KMS-11 (cell line): ENCODE data around the gene PLA2G4A.

Experiments
- H2AFZ ChIP-seq: fragments of 200-600 bp; sonication (generic); 2 replicates; pipeline ENCODE4 v1.6.1; 2016; ENCODE audit warnings: antibody characterized with exemption, mixed run types, low read depth
- H3K27ac ChIP-seq: fragments of 200-600 bp; sonication (generic); 2 replicates; pipeline ENCODE4 v1.6.1; 2016; ENCODE audit warnings: mild to moderate bottlenecking, mixed run types
- H3K27me3 ChIP-seq: fragments of 200-600 bp; sonication (generic); 2 replicates; pipeline ENCODE4 v1.6.1; 2017; ENCODE audit warnings: mild to moderate bottlenecking, low read depth, mixed run types, moderate library complexity; ENCODE audit not compliant: insufficient read depth
- H3K36me3 ChIP-seq: fragments of 200-600 bp; sonication (generic); 2 replicates; pipeline ENCODE4 v1.6.1; 2017; ENCODE audit warnings: mild to moderate bottlenecking, mixed run types; ENCODE audit not compliant: insufficient read depth
- H3K4me1 ChIP-seq: fragments of 200-600 bp; sonication (generic); 2 replicates; pipeline ENCODE4 v1.6.1; 2016; ENCODE audit warnings: mild to moderate bottlenecking, low read depth, mixed run types; ENCODE audit not compliant: poor library complexity, severe bottlenecking
- H3K4me2 ChIP-seq: fragments of 200-600 bp; sonication (generic); 2 replicates; pipeline ENCODE4 v1.7.0; 2016; ENCODE audit warnings: mild to moderate bottlenecking, mixed run types
- H3K4me3 ChIP-seq: fragments of 200-600 bp; sonication (generic); IDR thresholded peaks from 2 replicates; pipeline ENCODE4 v1.6.1; 2017; ENCODE audit warnings: low read depth, low read length, mixed read lengths; ENCODE audit not compliant: insufficient read depth
- H3K79me2 ChIP-seq: fragments of 200-600 bp; sonication (generic); 2 replicates; pipeline ENCODE4 v1.6.1; 2016; ENCODE audit warnings: low read depth, mixed run types; ENCODE audit not compliant: insufficient read depth
- H3K9ac ChIP-seq: fragments of 200-600 bp; sonication (generic); 2 replicates; pipeline ENCODE4 v1.6.1; 2016; ENCODE audit warnings: mild to moderate bottlenecking, mixed run types
- H4K20me1 ChIP-seq: fragments of 200-600 bp; sonication (generic); 2 replicates; pipeline ENCODE4 v1.6.1; 2016; ENCODE audit warnings: mild to moderate bottlenecking, mixed run types; ENCODE audit not compliant: insufficient read depth
- TF ChIP-seq, protein P1 (sequence below): fragments of 200-600 bp; sonication (generic); conservative IDR thresholded peaks from 2 replicates; pipeline ENCODE4 v1.6.1; 2017; ENCODE audit warnings: low read depth, mild to moderate bottlenecking, antibody characterized with exemption, low read length, moderate library complexity, mixed read lengths

The PLA2G4A gene

DNA sequence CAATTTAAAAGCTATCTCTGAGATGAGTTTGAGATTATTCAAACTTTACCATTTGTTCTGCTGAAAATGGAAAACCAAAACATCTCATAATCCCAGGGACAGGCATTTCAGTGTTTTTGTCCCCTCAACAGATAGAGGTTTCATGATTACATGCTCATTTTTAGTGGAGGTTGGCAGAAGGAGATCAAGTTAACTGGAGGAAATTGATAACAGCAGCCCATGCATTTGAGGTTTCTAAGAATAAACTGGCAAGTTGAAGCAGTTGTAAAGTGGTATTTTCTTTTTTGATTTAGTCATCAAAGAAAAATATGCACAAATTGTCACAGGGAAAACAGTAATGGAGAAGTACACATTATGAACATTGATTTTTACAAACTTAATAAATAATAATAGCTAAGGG is 205.8 kb downstream of the PLA2G4A start:
- H3K4me3 ChIP-seq = no peak overlapping the region
- no peaks in the 10 kb centered on the region for H3K36me3 ChIP-seq
- peak overlapping the region; percentile 73 for H3K4me2 ChIP-seq
- H4K20me1 ChIP-seq = no peaks in the 10 kb centered on the region
- H3K4me1 ChIP-seq = peaks cover 88% of the 10 kb centered on the region
- H3K27ac ChIP-seq = peak overlapping the region; percentile 90; the same call in 1 of the 2 replicates
- H2AFZ ChIP-seq = peak overlapping the region; percentile 62; the same call in 1 of the 2 replicates
- TF ChIP-seq, protein P1, sequence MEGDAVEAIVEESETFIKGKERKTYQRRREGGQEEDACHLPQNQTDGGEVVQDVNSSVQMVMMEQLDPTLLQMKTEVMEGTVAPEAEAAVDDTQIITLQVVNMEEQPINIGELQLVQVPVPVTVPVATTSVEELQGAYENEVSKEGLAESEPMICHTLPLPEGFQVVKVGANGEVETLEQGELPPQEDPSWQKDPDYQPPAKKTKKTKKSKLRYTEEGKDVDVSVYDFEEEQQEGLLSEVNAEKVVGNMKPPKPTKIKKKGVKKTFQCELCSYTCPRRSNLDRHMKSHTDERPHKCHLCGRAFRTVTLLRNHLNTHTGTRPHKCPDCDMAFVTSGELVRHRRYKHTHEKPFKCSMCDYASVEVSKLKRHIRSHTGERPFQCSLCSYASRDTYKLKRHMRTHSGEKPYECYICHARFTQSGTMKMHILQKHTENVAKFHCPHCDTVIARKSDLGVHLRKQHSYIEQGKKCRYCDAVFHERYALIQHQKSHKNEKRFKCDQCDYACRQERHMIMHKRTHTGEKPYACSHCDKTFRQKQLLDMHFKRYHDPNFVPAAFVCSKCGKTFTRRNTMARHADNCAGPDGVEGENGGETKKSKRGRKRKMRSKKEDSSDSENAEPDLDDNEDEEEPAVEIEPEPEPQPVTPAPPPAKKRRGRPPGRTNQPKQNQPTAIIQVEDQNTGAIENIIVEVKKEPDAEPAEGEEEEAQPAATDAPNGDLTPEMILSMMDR = no peak
- no peaks in the 10 kb centered on the region for H3K79me2 ChIP-seq
- no peaks in the 10 kb centered on the region for H3K27me3 ChIP-seq
- H3K9ac ChIP-seq = no peak overlapping the region

DNA sequence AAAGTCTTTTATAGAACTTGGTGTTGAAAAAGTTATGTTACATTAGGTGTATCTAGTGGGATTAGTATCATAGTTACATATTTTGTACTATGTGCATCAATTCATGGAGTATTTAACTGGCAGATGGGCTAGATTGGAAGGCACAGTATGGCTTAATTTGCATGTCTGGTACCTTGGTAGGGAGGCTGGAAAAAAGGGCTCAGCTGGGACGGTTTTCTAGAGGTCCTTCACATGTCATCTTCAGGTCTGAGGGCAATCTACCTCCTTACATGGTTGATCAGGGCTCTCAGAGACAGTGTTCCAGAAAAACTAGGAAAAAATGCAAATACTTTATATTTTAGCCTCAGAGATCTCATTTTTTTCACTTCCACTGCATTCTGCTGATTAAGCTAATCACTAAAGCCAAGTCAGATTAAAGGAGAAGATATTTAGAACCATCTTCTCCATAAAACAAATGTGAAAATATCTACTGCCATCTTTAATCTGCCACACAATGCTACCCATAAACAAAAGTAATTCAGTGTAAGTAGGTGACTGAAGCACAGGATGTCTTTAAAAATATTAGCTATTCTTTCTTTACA is 209.3 kb downstream of the PLA2G4A start:
- Histone ChIP-seq H3K27ac (peak overlapping the region; percentile 4; the same call in 1 of the 2 replicates), H3K4me2 (peak overlapping the region; percentile 40), H4K20me1 (no peaks in the 10 kb centered on the region), H2AFZ (0 out of 2 replicates have a peak overlapping the region, but pooled peaks have one; percentile 3), H3K4me1 (peaks cover 83% of the 10 kb centered on the region), H3K27me3 (no peaks in the 10 kb centered on the region), H3K9ac (no peak overlapping the region), H3K79me2 (no peaks in the 10 kb centered on the region), H3K4me3 (no peak overlapping the region), H3K36me3 (no peaks in the 10 kb centered on the region)
- TF ChIP-seq, protein P1 = no peak
